Brain pericyte (primary cell): ENCODE results near the gene ALPL.
"Not testable (repeated sequence)": the region's sequence is repeated elsewhere in the genome, so short reads cannot be mapped to it uniquely, and the experiment has no call there.

Source experiments
- DNase-seq: peaks from one replicate; pipeline ENCODE4 v3.0.0-alpha.2; 2012; ENCODE audit warnings: low read depth, low spot score

Gene ALPL

GRCh38 chr1:21509351-21510112, at the start of gene ALPL:
Gene ALPL (plus strand): TSS chr1:21509423. CDS start chr1:21554082, 44,659 bp downstream.
- DNase-seq = no peak

- not testable (repeated sequence) for DNase-seq
Observed at GRCh38 chr1:21465127-21465526, 44.1 kb upstream of the ALPL start.

- DNase-seq = not testable (repeated sequence)
Observed at GRCh38 chr1:21467946-21468345, 41.3 kb upstream of the ALPL start.

- no peak for DNase-seq
Observed at GRCh38 chr1:21468599-21468998, 40.6 kb upstream of the ALPL start.

- DNase-seq = no peak
Observed at GRCh38 chr1:21469581-21469980, 39.6 kb upstream of the ALPL start.

- DNase-seq = no peak
Observed at GRCh38 chr1:21472861-21473260, 36.4 kb upstream of the ALPL start.

- no peak for DNase-seq
Observed at GRCh38 chr1:21478356-21478755, 30.9 kb upstream of the ALPL start.

GRCh38 chr1:21483881-21484280, 25.3 kb upstream of the ALPL start:
- not testable (repeated sequence) for DNase-seq

GRCh38 chr1:21489146-21489545, 20.1 kb upstream of the ALPL start:
- DNase-seq = no peak

- no peak for DNase-seq
Observed at GRCh38 chr1:21490774-21491487, 18.3 kb upstream of the ALPL start.

- DNase-seq = no peak
Observed at GRCh38 chr1:21491488-21492355, 17.5 kb upstream of the ALPL start.

GRCh38 chr1:21492356-21492625, 16.9 kb upstream of the ALPL start:
- no peak for DNase-seq

GRCh38 chr1:21494196-21494595, 15.0 kb upstream of the ALPL start:
- no peak for DNase-seq

- no peak for DNase-seq
Observed at GRCh38 chr1:21495225-21495820, 13.9 kb upstream of the ALPL start.

GRCh38 chr1:21496063-21496462, 13.2 kb upstream of the ALPL start:
- DNase-seq = no peak

- no peak for DNase-seq
Observed at GRCh38 chr1:21496886-21497285, 12.3 kb upstream of the ALPL start.

GRCh38 chr1:21497466-21498061, 11.7 kb upstream of the ALPL start:
- DNase-seq = no peak

GRCh38 chr1:21499283-21499950, 9.8 kb upstream of the ALPL start:
- no peak for DNase-seq

- DNase-seq = no peak
Observed at GRCh38 chr1:21503706-21504377, 5.4 kb upstream of the ALPL start.

- no peak for DNase-seq
Observed at GRCh38 chr1:21506804-21507203, 2.4 kb upstream of the ALPL start.
